GM23338 (cell line): Measurements from ENCODE around the gene TRIM58. TPM values are rescaled to one million over a fixed set of nuclear protein-coding genes. Genes with fewer than 3 reads are reported as not detected.

Experiments
- CREB1 ChIP-seq: fragments of 250-450 bp; sonication (Bioruptor Pico); IDR thresholded peaks from 2 replicates; pipeline ENCODE4 v1.5.0; 2020; ENCODE audit warnings: low read depth, mild to moderate bottlenecking, moderate library complexity
- EZH2phosphoT487 ChIP-seq: fragments of 200-600 bp; sonication (generic); IDR thresholded peaks from one replicate; pipeline ENCODE4 v1.8.1; 2018; ENCODE audit warnings: antibody characterized with exemption; ENCODE audit not compliant: unreplicated experiment
- NANOG ChIP-seq: IDR thresholded peaks from 2 replicates; pipeline ENCODE4 v1.6.1; 2016; ENCODE audit warnings: antibody characterized with exemption, borderline replicate concordance
- REST ChIP-seq: IDR thresholded peaks from one replicate; pipeline ENCODE4 v1.6.1; 2018; ENCODE audit warnings: antibody characterized with exemption; ENCODE audit not compliant: unreplicated experiment
- STAT1 ChIP-seq: IDR thresholded peaks from one replicate; pipeline ENCODE4 v1.6.1; 2016; ENCODE audit warnings: antibody characterized with exemption; ENCODE audit not compliant: unreplicated experiment
- ZNF331 ChIP-seq: fragments of 250-450 bp; sonication (Bioruptor Pico); IDR thresholded peaks from 2 replicates; pipeline ENCODE4 v1.5.0; 2020; ENCODE audit warnings: low read depth, mild to moderate bottlenecking, moderate library complexity
- ZNF462 ChIP-seq: fragments of 250-450 bp; sonication (Bioruptor Pico); IDR thresholded peaks from 2 replicates; pipeline ENCODE4 v1.5.0; 2020; ENCODE audit warnings: mild to moderate bottlenecking, moderate library complexity
- polyA plus RNA-seq: library from polyadenylated mRNA; unstranded; fragments of >200 nt; fragmentation: Nextera tagmentation; extraction: Ambion mirVana; gene quantifications from 2 replicates; pipeline ENCODE4 v1.2.1, GENCODE V29; 2016
- total RNA-seq: library from RNA; depleted of rRNA; stranded (reverse); fragments of >200 nt; shearing (Covaris generic); gene quantifications from 2 replicates; pipeline ENCODE4 v1.2.3, GENCODE V29; 2014
- TF ChIP-seq, protein P1 (sequence below): IDR thresholded peaks from 2 replicates; pipeline ENCODE4 v1.6.1; 2016; ENCODE audit warnings: antibody characterized with exemption
- TF ChIP-seq, protein P2 (sequence below), 2 experiments: fragments of 200-600 bp in 1 of 2; sonication (generic) in 1 of 2; conservative IDR thresholded peaks; 2 replicates each; pipeline versions ENCODE4 v1.5.1 to v1.6.1; 2016 to 2017; ENCODE audit warnings: antibody characterized with exemption in 2 of 2, low read depth in 2 of 2, mild to moderate bottlenecking in 2 of 2, moderate library complexity in 1 of 2

Gene TRIM58
- total and polyA plus RNA-seq, 2 experiments from 2014 or later: 2.4 to 3.4 TPM

GRCh38 chr1:247914941-247915662 is 58.1 kb downstream of the TRIM58 start (continued):
- TF ChIP-seq ZNF462 (no peak), REST (no peak), CREB1 (CRISPR knock-in tag) (no peak), STAT1 (no peak), NANOG (no peak), ZNF331 (CRISPR knock-in tag) (no peak), EZH2phosphoT487 (no peak)
- TF ChIP-seq, protein P1, sequence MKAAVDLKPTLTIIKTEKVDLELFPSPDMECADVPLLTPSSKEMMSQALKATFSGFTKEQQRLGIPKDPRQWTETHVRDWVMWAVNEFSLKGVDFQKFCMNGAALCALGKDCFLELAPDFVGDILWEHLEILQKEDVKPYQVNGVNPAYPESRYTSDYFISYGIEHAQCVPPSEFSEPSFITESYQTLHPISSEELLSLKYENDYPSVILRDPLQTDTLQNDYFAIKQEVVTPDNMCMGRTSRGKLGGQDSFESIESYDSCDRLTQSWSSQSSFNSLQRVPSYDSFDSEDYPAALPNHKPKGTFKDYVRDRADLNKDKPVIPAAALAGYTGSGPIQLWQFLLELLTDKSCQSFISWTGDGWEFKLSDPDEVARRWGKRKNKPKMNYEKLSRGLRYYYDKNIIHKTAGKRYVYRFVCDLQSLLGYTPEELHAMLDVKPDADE: no peak
- TF ChIP-seq, protein P2, sequence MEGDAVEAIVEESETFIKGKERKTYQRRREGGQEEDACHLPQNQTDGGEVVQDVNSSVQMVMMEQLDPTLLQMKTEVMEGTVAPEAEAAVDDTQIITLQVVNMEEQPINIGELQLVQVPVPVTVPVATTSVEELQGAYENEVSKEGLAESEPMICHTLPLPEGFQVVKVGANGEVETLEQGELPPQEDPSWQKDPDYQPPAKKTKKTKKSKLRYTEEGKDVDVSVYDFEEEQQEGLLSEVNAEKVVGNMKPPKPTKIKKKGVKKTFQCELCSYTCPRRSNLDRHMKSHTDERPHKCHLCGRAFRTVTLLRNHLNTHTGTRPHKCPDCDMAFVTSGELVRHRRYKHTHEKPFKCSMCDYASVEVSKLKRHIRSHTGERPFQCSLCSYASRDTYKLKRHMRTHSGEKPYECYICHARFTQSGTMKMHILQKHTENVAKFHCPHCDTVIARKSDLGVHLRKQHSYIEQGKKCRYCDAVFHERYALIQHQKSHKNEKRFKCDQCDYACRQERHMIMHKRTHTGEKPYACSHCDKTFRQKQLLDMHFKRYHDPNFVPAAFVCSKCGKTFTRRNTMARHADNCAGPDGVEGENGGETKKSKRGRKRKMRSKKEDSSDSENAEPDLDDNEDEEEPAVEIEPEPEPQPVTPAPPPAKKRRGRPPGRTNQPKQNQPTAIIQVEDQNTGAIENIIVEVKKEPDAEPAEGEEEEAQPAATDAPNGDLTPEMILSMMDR (conservative IDR thresholded peaks at IDR 0.05; ENCODE audit: low read depth in 2 of 2): no peak
